ENCODE results near the gene OOSP1. TPM values are rescaled to one million over a fixed set of nuclear protein-coding genes. Genes with fewer than 3 reads are reported as not detected.

Gene OOSP1
- total RNA-seq, 3 donors from 2014 or later, result not detected

- Histone ChIP-seq H3K4me3 (no peak overlapping the region), H3K4me1 (ENCODE audit: low read depth) (no peaks in the 10 kb centered on the region), H3K9me3 (no peaks in the 10 kb centered on the region), H3K36me3 (ENCODE audit: low read depth) (no peaks in the 10 kb centered on the region)
- ATAC-seq (no peak), DNase-seq (no peak)
- no peak for TF ChIP-seq CTCF (IDR thresholded peaks at IDR 0.05)
- intact Hi-C loops (cut with DNase I, micrococcal nuclease), result no loop called here
These were observed 15.4 kb downstream of the OOSP1 start for GRCh38 chr11:59953463-59954218.

GRCh38 chr11:59954219-59954847 lies 16.1 kb downstream of the OOSP1 start:
- H3K4me1 ChIP-seq (ENCODE audit: low read depth), result no peaks in the 10 kb centered on the region
- no peak for TF ChIP-seq CTCF (IDR thresholded peaks at IDR 0.05)
- ATAC-seq, result no peak

GRCh38 chr11:59957094-59957493 lies 18.9 kb downstream of the OOSP1 start:
- no peak for ATAC-seq
- intact Hi-C loops (cut with DNase I, micrococcal nuclease), result no loop called here
- peaks cover 2% of the 10 kb centered on the region for H3K4me1 ChIP-seq (ENCODE audit: low read depth)

More at GRCh38 chr11:59954219-59954847, 16.1 kb downstream of the OOSP1 start:
- no peak overlapping the region for H3K4me3 ChIP-seq
- intact Hi-C loops (cut with DNase I, micrococcal nuclease), result no loop called here
- no peak for DNase-seq
- H3K36me3 ChIP-seq (ENCODE audit: low read depth), result no peaks in the 10 kb centered on the region
- no peaks in the 10 kb centered on the region for H3K9me3 ChIP-seq

GRCh38 chr11:59960502-59961381 lies 22.5 kb downstream of the OOSP1 start:
- TF ChIP-seq CTCF (IDR thresholded peaks at IDR 0.05), result no peak
- H3K9me3 ChIP-seq, result no peaks in the 10 kb centered on the region
- peaks cover 13% of the 10 kb centered on the region for H3K4me1 ChIP-seq (ENCODE audit: low read depth)
- DNase-seq (peak in 1 of 3 donors; percentile 42), ATAC-seq (peak; percentile 71)
- no peak overlapping the region for H3K4me3 ChIP-seq
- no peaks in the 10 kb centered on the region for H3K36me3 ChIP-seq (ENCODE audit: low read depth)
- intact Hi-C loops (cut with DNase I, micrococcal nuclease), result no loop called here

More at GRCh38 chr11:59957094-59957493, 18.9 kb downstream of the OOSP1 start:
- DNase-seq, result no peak
- no peaks in the 10 kb centered on the region for H3K36me3 ChIP-seq (ENCODE audit: low read depth)
- no peak overlapping the region for H3K4me3 ChIP-seq
- no peak for TF ChIP-seq CTCF (IDR thresholded peaks at IDR 0.05)
- no peaks in the 10 kb centered on the region for H3K9me3 ChIP-seq

- no peak for TF ChIP-seq CTCF (IDR thresholded peaks at IDR 0.05)
- Histone ChIP-seq H3K4me1 (ENCODE audit: low read depth) (peaks cover 13% of the 10 kb centered on the region), H3K9me3 (no peaks in the 10 kb centered on the region), H3K36me3 (ENCODE audit: low read depth) (no peaks in the 10 kb centered on the region), H3K4me3 (no peak overlapping the region)
- DNase-seq, result peak in 2 of 3 donors; percentile 36 to 43
- ATAC-seq, result peak; percentile 69
- intact Hi-C loops (cut with DNase I, micrococcal nuclease), result no loop called here
These were observed 23.9 kb downstream of the OOSP1 start for GRCh38 chr11:59962107-59962482.

Measured in mucosa of descending colon (tissue), 3 donors.